ENCODE results near the gene HOXB4.

HOXB4 gene

DNA sequence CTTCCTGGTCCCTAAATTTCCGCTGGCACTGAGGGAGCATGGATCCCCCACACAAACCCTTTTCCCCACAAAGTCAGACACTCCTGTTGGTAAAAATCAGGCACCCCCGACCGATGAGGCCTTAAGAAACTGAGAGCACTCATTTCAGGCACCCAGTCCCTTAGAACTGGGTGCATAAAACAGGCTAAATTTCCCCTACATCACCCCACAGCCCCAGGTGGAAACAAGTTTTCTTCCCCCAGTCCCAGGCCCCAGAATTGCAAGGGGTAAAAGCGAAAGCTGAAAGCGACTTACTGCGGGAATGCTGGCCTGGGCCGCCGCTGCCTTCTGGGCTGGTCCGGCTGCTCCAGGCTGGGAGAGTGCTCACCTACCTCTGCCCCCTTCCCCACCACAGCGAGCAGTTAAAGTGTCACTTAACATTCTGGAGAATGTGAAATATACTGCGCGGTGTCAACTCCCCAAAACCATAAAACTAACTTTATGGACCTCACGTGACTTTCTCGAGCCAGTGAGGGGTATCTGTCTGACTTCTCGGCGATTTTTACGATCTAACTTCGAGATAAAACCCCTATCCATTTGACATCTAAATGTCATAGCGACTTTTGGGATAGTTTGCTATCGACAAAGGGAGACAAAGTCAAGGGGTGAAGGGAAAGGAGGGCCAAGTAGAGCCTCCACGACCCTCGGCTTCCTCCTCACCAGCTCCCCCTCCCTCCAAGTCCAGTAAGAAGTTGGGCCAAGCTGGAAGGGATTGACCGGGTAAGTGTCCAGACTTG lies 11.9 kb upstream of the HOXB4 start, which contains the start of gene HOXB3:
TSS of gene HOXB3 (minus strand) at position 411 of the 776 bp plus-strand sequence. CDS start 37,767 bp downstream, outside the sequence.
- no peak for DNase-seq (ENCODE audit: low spot score)

DNA sequence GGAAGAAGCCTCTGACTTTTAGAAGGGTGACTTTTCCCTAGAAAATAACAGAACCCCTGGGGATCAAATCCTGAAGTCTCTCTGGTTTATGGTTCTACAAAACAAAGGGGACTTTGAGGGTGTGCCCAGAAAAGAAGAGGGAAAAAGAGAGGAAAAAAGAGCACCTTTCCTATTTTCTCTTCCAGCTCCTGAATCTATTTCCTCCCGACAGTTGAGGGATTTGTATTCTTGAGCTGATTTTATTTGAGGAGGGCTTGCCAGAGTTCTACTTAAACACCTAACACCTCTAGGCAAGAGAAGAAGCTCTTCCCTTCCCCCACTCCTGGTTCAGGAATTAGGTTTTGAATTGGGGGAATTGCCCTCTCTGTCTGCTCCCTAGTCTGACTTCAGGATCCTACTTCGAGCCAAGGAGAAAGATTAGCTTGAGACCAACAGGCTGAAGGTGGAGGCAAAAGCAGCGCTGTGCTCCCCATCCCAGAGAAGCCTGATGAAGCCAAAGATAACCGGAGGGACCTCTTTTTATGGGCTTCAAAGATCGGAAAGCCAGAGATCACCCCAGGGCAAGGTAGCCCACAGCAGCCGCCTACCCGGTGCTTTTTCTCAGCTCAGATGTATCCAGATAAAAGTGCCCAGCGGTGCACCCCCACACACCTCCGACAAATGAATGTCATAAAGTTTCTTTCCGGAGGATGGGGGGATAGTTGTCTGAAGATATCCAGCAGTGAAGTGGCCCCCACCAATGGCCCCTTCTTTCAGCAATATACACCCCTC lies 11.1 kb upstream of the HOXB4 start:
- no peak for DNase-seq (ENCODE audit: low spot score)

DNA sequence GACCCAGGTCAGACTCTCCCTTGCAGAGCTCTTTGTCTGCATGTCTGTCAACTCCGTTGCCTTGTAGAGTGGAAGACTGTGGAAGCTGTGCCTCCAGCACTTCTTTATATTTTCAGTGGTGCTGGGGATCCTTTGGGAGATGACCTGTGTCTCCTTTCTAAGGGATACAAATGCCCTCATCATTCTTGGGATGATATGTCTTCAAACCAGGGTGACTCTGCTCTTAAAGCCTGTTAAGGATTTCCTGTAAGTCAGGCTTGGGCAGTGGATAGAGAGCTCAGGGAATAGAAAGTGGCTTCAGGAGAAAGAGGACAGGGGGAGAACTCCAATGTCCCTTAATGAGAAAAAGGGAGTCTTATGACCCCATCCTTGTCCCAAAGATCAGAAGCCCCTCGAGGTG lies 10.4 kb upstream of the HOXB4 start:
- DNase-seq (ENCODE audit: low spot score), result no peak

DNA sequence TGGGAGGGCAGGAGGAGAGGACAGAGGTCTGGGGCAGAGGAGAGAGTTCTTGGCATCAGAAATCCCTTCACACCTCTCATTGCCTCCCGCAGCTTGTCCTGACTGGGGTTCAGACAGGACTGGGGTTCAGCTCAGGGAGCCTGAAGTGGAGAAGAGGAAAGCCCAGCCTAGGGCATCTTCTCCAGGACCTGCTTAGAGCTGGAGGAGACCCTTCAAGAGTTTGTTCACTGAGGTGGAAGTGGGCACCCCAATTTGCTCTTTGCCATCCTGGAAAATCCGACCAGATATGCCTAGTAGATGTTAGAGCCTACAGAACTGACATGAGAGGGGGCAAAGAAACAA lies 9.9 kb upstream of the HOXB4 start:
- no peak for DNase-seq (ENCODE audit: low spot score)

DNA sequence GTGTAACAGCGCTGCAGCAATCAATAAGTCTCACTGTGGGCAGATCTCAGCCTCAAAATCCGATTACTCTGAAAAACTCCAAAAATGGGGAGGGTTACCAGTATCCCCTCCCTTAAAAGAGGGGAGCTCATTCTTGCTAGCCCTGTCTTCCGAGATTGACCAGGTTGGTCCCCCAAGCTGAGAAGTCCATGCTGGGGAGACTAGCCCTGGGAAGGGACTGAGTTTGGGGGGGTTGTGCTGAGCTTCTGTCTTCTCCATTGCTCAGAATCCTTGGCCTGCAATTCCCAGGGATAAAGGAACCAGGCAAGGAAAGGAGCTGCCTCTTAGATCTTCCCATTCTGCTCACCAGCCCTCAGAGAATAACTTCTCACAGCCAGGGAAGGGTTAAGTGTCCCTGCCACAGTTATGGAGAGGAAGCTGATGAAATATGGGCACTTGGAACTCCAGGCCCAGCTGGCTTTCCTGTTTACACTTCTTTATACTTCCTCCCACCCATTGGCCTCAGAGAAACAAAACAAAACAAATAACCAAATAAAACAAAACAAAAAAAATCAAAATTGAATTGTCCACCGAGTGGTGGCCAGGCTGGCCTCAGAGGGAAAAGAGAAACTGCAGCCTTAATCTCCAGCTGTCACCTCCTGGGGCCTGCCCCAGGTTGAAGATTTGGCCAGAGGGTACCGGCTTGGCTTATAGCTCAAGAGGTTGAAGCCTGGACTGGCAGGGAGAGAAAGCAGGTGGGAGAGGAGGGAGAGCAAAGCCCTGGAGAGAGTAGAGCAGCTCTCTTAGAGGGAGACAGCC lies 9.3 kb upstream of the HOXB4 start:
- DNase-seq (ENCODE audit: low spot score), result no peak

DNA sequence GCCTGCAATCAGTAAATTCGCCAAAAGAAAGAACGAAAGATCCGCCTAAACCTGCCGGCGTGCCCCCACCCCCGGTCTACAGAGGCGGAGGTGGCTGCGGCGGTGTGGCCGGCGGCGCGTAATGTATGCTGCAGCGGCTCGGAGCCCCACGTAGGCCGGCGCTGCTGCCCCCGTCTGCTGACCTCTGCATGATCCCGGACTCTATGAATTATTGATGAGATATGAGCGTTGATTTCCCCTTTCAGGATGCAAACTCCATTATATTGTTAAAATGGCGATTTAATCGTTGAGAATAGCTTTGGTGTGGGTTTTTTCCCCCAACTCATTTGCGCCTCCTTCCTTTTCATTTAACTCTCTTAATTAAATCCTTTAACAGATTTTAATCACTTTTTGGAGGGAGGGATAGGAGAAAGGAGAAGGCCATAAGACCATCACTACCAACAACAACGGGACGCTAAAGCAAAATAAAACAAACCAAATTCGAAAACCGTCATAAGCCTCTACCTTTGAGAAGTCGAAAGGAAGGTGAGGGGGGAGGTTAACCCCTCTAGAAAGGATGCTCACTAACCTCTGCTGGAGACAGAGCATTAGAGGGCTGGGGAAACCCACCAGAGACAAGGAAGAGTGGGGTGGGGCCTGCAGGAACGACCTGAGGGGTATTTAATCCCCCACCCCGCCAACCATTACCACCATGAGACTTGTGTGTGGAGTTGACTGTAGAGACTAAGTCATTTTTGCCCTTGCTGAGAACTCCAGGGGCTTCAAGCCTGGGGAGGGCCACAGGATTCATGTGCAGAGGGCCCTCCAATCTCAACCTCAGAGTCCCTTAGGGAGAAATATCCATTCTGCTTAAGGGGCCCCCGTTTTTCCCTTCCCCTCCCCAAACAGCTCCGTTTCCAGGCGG lies 8.5 kb upstream of the HOXB4 start:
- no peak for DNase-seq (ENCODE audit: low spot score)

- no peak for DNase-seq (ENCODE audit: low spot score)
Measured at GRCh38 chr17:48584223-48584741, 6.1 kb upstream of the HOXB4 start.

DNA sequence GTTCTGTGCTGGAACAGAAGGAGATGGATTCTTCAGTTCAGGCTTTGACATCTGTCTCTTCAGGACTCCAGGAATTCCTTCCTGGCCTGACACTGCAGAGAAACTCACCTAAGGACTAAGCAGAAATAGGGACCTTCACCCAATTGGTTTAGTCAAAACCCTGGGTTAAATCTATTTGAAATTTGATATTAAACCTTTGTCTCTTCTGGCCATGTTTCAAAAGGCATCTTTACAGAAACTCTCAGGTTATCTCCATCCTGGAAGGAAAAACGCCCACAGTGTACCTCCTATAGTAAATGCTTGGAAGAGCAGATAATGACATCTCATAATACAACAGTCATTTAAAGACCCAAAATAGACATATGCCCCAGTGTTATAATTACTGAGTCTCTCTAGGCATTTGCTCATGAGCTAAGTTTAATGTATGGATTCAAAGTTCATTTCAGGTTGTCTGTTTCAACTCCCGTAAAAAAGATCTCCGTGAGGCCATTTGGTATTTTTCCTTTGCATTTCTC lies 5.6 kb upstream of the HOXB4 start:
- DNase-seq (ENCODE audit: low spot score), result no peak

DNA sequence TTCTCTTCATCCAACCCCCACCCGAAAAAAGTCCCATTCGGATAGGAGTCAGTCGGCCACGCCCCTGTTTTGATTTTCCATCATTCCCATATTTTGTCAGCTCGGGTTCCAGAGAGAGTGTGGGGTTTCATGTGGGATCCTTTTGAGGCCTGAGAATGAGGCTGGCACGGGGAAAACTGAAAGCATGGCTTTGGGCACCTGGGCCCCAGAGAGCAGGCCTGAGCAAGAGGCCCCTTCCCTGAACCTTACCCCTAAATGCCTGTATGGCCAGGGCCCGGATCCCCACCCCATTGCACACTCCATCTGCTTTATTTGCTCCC lies 4.6 kb upstream of the HOXB4 start:
- no peak for DNase-seq (ENCODE audit: low spot score)

- no peak for DNase-seq (ENCODE audit: low spot score)
Measured at GRCh38 chr17:48579760-48580554, 1.8 kb upstream of the HOXB4 start.

GRCh38 chr17:48579471-48579759 lies 1.3 kb upstream of the HOXB4 start:
- DNase-seq (ENCODE audit: low spot score), result no peak

DNA sequence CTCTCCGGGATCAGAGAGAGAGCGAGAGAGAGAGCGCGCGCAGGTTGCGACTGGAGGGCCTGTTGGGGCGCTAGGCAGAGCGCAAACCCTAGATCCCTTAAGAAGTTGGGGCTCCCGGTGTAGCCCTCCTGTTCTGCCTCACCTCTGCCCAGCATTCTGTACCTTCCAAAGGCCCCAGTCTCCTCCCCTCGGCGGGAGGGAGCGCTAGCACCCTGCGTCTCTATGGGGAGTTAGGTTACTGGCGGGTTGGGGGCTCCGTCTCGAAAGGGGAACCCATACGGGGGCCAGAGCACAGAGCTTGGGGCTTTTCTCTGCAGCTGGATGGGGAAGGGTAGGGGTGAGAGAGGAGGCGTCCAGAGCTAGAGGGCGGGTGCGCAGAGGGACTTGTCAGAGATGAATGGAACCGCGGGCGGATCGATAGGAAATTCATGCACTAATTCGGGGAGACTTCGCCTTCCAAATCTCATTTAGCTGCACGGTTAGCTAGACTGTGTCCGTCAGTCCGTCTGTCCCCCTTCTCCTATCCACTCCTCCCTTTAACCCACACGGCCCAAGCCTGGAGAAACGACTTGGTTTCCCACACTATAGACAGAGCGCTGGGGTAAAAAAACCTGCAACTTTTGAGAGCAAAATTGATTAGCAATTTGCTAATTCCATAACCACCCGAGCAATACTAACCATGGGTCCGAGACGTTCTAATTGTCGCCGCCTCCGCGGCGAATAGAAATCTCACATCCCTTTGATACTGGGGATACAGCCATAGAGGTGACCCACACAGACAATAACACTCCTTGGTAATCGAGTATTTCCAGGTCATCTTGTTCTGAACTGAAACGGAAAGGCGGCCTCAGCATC lies 693 bp upstream of the HOXB4 start:
- no peak for DNase-seq (ENCODE audit: low spot score)

GRCh38 chr17:48577330-48577945 lies 712 bp downstream of the HOXB4 start:
- DNase-seq (ENCODE audit: low spot score), result no peak

GRCh38 chr17:48576479-48577309 lies 1.5 kb downstream of the HOXB4 start:
- no peak for DNase-seq (ENCODE audit: low spot score)

- DNase-seq (ENCODE audit: low spot score), result no peak
Measured at GRCh38 chr17:48575673-48576478, 2.3 kb downstream of the HOXB4 start.

DNA sequence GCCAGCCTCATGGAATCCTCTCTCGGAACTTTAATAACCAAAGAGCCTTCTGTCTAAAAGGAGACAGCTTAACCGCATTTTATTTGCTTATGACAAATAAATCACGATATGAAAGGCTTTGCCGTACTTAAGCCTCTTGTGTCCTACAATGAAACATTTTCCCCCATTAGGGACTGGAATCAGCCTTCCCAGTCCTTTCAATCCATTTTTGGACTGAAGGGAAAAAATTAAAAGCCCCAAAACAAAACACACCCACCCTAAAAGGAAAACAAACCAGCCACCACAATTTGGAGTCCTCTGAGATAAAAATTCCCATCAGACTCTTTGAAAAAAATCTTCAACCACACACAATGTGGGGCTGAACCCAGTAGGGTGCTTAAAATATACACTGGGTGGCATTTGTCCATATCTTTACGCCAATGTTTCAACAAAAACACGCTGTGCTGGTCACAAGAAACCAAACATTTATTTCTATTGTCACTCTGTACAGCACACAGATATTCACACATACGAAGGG lies 3.0 kb downstream of the HOXB4 start:
- no peak for DNase-seq (ENCODE audit: low spot score)

DNA sequence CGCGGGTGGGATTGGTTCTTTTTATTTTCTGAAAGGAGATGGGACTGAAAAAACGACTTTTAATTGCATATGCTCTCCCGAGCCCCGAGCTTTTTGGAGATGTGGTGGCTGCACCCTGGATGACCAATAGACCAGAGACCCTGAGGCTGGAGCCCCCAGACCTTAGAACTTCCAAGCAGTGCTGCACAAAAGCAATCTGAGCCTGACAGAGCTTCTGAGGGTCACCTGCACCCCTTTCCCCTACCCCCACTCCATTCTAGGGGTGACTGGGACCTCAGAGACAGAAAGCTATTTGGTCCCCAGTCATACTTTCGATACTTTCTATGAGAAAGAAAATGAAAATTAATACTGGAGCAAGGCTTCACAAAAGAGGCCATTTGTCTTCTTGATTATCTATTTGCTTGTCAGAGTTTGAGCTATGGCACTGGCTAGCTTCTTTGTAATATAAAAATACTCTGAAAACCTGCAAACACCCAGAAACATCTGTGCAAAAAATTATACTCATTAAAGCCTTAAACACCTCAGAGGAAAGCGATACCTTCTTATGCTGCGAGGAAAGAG lies 3.6 kb downstream of the HOXB4 start:
- DNase-seq (ENCODE audit: low spot score), result no peak

All from pons (tissue), 1 donor.